Measurements from ENCODE around the gene RXYLT1.
"Not testable (repeated sequence)": the region's sequence is repeated elsewhere in the genome, so short reads cannot be mapped to it uniquely, and the experiment has no call there.

RXYLT1 gene, protein sequence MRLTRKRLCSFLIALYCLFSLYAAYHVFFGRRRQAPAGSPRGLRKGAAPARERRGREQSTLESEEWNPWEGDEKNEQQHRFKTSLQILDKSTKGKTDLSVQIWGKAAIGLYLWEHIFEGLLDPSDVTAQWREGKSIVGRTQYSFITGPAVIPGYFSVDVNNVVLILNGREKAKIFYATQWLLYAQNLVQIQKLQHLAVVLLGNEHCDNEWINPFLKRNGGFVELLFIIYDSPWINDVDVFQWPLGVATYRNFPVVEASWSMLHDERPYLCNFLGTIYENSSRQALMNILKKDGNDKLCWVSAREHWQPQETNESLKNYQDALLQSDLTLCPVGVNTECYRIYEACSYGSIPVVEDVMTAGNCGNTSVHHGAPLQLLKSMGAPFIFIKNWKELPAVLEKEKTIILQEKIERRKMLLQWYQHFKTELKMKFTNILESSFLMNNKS

GRCh38 chr12:63779498-63780481 lies at the start of gene RXYLT1:
Gene RXYLT1, plus strand, starts transcription at chr12:63779909. Its CDS starts 52 bp downstream, at chr12:63779961.
- TF ChIP-seq, protein P1, sequence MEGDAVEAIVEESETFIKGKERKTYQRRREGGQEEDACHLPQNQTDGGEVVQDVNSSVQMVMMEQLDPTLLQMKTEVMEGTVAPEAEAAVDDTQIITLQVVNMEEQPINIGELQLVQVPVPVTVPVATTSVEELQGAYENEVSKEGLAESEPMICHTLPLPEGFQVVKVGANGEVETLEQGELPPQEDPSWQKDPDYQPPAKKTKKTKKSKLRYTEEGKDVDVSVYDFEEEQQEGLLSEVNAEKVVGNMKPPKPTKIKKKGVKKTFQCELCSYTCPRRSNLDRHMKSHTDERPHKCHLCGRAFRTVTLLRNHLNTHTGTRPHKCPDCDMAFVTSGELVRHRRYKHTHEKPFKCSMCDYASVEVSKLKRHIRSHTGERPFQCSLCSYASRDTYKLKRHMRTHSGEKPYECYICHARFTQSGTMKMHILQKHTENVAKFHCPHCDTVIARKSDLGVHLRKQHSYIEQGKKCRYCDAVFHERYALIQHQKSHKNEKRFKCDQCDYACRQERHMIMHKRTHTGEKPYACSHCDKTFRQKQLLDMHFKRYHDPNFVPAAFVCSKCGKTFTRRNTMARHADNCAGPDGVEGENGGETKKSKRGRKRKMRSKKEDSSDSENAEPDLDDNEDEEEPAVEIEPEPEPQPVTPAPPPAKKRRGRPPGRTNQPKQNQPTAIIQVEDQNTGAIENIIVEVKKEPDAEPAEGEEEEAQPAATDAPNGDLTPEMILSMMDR (IDR thresholded peaks at IDR 0.05): no peak
- H3K4me3 ChIP-seq (ENCODE audit: low read depth in 1 of 2, low read length in 1 of 2): peak within 1 kb of the TSS; percentile 78 to 82
- peaks cover 7 to 9% of the 10 kb centered on the region in 2 experiments for H3K4me1 ChIP-seq (ENCODE audit: control insufficient read depth in 1 of 2, insufficient read depth in 1 of 2, low read depth in 1 of 2, low read length in 1 of 2)
- no peaks in the 10 kb centered on the region for H3K27me3 ChIP-seq
- H3K27ac ChIP-seq: peak within 1 kb of the TSS; percentile 66
- H3K36me3 ChIP-seq: no peaks in the 10 kb centered on the region
- no peaks in the 10 kb centered on the region for H3K9me3 ChIP-seq

DNA sequence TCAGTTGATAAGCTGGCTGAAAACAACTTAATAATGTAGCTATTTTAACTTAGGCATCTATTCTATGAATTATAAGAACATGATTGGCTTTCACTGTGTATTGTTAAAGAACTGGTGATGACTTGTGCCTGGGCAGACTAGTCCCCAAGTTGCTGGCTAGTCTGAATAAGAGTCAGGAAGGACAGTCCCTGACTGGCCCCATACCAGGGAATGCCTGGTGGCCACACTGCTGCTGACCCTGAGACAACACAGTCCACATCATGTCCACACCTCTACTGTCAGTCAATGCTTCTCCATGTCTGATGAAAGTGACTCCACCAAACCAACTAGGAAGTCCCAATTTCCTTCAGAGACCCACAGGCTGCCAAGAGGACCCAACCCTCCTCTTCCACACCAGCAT lies 46.9 kb upstream of the RXYLT1 start:
- not testable (repeated sequence) for H3K27ac ChIP-seq; H3K27me3 ChIP-seq; H3K4me3 ChIP-seq (ENCODE audit: low read depth in 1 of 2, low read length in 1 of 2); H3K9me3 ChIP-seq; H3K4me1 ChIP-seq (ENCODE audit: control insufficient read depth in 1 of 2, insufficient read depth in 1 of 2, low read depth in 1 of 2, low read length in 1 of 2); H3K36me3 ChIP-seq

DNA sequence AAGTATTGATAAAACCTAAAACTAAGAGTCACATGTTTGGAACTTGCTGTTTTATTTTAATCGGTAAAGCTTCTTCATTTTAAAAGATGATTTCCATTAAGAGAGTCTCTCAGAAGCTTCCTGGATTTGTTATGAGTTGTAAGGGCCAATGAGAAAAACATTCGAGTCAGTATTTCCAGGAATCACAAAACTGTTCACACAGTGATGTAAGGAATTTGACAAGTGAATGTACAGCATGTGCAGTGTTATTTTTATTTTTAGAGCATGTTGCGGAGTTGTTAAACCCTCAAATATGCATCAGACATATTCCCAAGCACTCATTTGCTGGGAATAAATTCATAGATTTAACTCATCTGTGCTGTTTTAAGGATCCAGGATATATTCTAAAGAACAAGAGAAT lies 46.1 kb upstream of the RXYLT1 start:
- not testable (repeated sequence) for H3K36me3 ChIP-seq; H3K4me3 ChIP-seq (ENCODE audit: low read depth in 1 of 2, low read length in 1 of 2); H3K4me1 ChIP-seq (ENCODE audit: control insufficient read depth in 1 of 2, insufficient read depth in 1 of 2, low read depth in 1 of 2, low read length in 1 of 2); H3K9me3 ChIP-seq; H3K27ac ChIP-seq; H3K27me3 ChIP-seq

DNA sequence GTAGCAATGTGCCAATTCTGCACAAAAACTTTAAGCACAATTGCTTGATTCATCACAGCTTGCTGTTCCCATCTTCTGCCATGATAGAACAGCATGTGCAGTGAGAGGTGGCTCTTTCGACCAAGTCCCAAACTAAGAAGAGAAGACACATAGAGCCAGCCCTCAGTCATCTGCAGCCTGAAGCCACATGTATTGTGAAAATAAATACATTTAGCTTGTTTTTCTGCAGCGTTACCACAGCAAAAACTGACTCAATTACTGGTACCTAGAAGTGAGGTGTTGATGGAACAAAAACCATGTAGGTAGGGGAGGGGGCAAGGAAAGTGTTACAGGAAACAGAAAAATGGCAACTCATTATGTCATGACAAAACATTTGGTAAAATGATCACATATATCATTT lies 39.2 kb upstream of the RXYLT1 start:
- H3K36me3 ChIP-seq; H3K27me3 ChIP-seq; H3K4me3 ChIP-seq (ENCODE audit: low read depth in 1 of 2, low read length in 1 of 2); H3K9me3 ChIP-seq; H3K4me1 ChIP-seq (ENCODE audit: control insufficient read depth in 1 of 2, insufficient read depth in 1 of 2, low read depth in 1 of 2, low read length in 1 of 2); H3K27ac ChIP-seq: not testable (repeated sequence)

DNA sequence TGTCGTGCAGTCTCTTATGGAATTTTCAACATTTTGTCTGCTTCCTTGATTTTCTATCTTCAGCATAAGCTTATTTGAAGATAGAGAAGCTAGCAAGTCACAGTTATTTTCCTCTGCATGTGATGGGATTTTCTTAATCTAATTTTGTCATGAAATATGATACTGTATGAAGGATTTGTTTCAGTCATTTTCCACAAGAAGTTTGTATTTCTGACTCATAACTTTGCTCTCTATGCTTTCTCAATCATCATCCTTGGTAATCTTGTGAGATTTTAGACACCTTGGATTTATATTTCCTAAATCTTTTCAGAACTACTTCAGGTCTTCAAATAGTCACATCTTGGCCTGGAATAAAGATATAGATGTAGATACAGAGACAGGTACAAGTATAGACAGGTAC lies 38.3 kb upstream of the RXYLT1 start:
- not testable (repeated sequence) for H3K27ac ChIP-seq; H3K4me3 ChIP-seq (ENCODE audit: low read depth in 1 of 2, low read length in 1 of 2); H3K4me1 ChIP-seq (ENCODE audit: control insufficient read depth in 1 of 2, insufficient read depth in 1 of 2, low read depth in 1 of 2, low read length in 1 of 2); H3K27me3 ChIP-seq; H3K36me3 ChIP-seq; H3K9me3 ChIP-seq

DNA sequence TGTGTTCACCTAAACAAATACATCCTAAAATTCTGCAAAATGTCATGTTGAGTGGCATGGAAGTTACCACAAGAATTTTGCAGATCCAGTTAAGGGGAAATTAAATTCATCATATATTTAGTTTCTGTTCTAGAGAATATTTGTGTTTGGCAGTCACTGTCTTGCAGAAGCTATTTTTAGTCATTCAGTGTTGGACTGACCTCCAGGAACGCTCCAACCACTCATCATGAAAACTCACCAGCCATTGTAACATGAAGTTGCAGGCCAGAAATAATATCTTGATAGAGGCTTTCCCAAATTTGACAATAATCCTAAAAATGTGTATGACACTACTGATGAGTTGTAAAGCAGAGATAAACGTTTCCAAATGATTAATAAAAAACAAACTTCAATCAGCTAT lies 35.6 kb upstream of the RXYLT1 start:
- H3K27me3 ChIP-seq; H3K4me3 ChIP-seq (ENCODE audit: low read depth in 1 of 2, low read length in 1 of 2); H3K9me3 ChIP-seq; H3K36me3 ChIP-seq; H3K4me1 ChIP-seq (ENCODE audit: control insufficient read depth in 1 of 2, insufficient read depth in 1 of 2, low read depth in 1 of 2, low read length in 1 of 2); H3K27ac ChIP-seq: not testable (repeated sequence)

DNA sequence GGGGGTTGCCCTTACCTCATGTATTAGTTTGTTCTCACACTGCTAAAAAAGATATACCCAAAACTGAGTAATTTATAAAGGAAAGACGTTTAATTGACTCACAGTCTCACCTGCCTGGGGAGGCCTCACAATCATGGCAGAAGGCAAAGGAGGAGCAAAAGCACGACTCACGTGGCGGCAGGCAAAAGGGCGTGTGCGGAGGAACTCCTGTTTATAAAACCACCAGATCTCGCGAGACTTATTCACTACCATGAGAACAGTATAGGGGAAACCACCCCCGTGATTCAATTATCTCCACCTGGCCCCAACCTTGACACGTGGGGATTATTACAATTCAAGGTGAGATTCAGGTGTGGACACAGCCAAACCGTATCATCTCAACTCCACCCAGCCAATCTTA lies 33.2 kb upstream of the RXYLT1 start:
- not testable (repeated sequence) for H3K27ac ChIP-seq; H3K4me1 ChIP-seq (ENCODE audit: control insufficient read depth in 1 of 2, insufficient read depth in 1 of 2, low read depth in 1 of 2, low read length in 1 of 2); H3K9me3 ChIP-seq; H3K36me3 ChIP-seq; H3K4me3 ChIP-seq (ENCODE audit: low read depth in 1 of 2, low read length in 1 of 2); H3K27me3 ChIP-seq

DNA sequence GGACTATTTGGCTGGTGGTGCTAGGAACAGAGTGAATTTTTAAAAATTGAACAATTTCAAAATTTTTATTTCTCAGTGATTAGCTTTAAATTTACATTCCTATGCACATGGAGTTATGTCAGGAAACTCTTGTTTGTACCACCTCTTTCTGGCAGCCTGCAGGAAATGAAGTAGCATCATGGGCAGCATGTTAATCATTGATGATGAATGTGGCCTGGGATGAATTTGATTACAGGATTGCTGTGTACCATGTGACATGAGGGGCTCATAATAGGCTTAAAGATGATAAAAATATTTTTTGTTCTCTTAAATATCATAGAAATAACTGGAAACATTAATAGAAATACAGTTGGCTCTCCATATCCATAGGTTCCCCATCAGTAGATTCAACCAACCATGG lies 32.6 kb upstream of the RXYLT1 start:
- not testable (repeated sequence) for H3K36me3 ChIP-seq; H3K27me3 ChIP-seq; H3K27ac ChIP-seq; H3K9me3 ChIP-seq; H3K4me1 ChIP-seq (ENCODE audit: control insufficient read depth in 1 of 2, insufficient read depth in 1 of 2, low read depth in 1 of 2, low read length in 1 of 2); H3K4me3 ChIP-seq (ENCODE audit: low read depth in 1 of 2, low read length in 1 of 2)

- Histone ChIP-seq H3K9me3 (no peaks in the 10 kb centered on the region), H3K27ac (no peak overlapping the region), H3K4me3 (ENCODE audit: low read depth in 1 of 2, low read length in 1 of 2) (no peak overlapping the region), H3K4me1 (ENCODE audit: control insufficient read depth in 1 of 2, insufficient read depth in 1 of 2, low read depth in 1 of 2, low read length in 1 of 2) (peaks cover 3 to 7% of the 10 kb centered on the region in 2 experiments), H3K36me3 (no peaks in the 10 kb centered on the region), H3K27me3 (no peaks in the 10 kb centered on the region)
- TF ChIP-seq, protein P1 (IDR thresholded peaks at IDR 0.05): no peak
These were observed 32.2 kb upstream of the RXYLT1 start for GRCh38 chr12:63747553-63747952.

Measured in neutrophil (primary cell).